DLD1 (cell line): ENCODE measurements around the gene AP1M1.

ENCODE experiments used
- in situ Hi-C: cut with HindIII; loops from 2 replicates; pipeline ENCODE4 v1.10.0; 2017; ENCODE audit warnings: low sequenced_read_pairs

AP1M1 gene

GRCh38 chr19:16228637-16229321, 31.1 kb downstream of the AP1M1 start:
- in situ Hi-C loops, result no loop called here

DNA sequence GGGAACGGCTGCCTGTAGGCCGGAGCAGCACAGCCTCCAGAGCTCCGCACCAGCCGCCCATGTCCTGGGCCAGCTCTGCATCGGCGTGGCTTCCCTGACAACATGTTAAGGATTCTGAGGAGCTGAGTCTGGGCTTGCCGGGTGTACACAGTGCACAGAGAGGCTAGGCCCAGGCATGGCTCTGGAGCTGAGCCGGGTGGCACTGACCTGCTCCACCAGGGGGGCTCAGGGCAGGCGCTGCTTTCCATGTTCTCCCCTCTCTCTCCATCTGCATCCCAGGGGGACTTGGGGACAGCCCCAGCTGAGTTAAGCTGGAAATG, 31.6 kb downstream of the AP1M1 start:
- in situ Hi-C loops, result no loop called here

- in situ Hi-C loops, result no loop called here
Observed at GRCh38 chr19:16232127-16232526, 34.4 kb downstream of the AP1M1 start.

DNA sequence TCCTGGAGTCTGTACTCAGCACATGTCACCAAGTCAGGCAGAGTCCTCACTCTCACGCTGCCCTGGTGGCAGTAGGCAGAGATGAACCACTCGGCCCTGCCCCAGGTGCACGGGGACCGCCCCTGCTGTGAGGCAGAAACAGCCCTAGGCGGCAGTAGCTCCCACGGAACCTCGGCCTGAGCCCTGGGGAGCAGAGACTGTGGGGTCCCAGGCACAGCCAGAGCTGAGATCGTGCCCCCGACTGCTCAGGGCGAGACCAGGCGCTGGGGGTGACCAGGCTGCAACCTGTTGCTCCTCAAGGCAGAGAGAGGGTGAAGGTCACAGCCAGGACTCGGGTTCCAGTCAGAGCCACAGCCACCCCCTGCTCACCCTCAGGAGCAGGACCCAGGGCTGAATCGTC, 34.9 kb downstream of the AP1M1 start:
- in situ Hi-C loops, result no loop called here

- in situ Hi-C loops, result no loop called here
Observed at GRCh38 chr19:16233081-16233776, 35.5 kb downstream of the AP1M1 start.

DNA sequence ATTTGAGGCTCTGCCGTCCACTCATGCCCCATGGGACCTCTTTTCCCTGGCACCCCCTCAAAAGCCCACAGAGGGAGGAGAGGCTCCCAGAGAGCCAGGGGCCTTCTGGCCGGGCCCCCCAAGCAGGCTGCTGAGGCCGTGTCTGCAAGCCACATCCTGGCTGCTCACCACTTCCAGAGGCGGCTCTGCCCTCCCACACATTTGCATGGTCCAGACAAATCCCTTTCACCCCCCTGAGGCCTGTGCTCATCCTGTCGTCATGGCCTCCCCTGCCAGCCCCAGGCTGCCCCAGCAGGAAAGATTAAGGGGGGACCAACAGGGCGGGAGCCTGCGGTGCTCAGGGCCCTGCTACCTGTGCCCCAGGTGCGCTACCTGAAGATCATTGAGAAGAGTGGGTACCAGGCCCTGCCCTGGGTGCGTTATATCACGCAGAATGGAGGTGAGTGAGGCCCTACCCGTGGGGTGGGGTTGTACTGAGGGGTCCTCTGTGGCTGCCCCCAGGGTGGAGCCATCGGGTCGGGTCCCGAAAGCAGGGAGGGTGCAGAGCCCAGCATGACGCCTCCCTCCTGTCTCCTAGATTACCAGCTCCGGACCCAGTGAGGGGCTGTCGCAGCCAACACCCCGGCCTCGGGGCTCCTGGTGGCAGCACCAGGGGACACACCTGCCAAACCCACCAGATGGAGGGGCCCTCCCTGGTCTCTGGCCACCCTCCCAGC, 36.3 kb downstream of the AP1M1 start:
- in situ Hi-C loops, result no loop called here

- in situ Hi-C loops, result no loop called here
Observed at GRCh38 chr19:16234552-16235445, 37.1 kb downstream of the AP1M1 start.

- in situ Hi-C loops, result no loop called here
Observed at GRCh38 chr19:16235811-16236652, 38.3 kb downstream of the AP1M1 start.

DNA sequence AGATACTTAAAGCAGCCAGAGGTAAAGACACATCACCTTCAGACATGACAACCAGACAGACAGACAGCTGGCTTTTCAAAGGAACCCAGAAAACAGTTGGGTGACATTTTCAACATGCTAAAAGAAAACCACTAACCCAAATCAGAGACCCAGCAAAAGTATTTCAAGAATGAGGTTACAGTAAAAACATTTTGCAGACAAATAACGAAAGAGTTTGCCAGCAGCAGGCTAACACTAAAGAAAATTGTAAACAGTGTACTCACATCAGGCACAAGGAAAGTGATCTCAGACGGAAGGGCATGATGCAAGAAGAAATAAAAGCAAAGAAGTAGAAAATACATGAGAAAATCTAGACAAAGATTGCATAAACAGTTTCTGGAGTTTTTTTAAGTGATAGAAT, 46.4 kb downstream of the AP1M1 start:
- in situ Hi-C loops, result no loop called here

DNA sequence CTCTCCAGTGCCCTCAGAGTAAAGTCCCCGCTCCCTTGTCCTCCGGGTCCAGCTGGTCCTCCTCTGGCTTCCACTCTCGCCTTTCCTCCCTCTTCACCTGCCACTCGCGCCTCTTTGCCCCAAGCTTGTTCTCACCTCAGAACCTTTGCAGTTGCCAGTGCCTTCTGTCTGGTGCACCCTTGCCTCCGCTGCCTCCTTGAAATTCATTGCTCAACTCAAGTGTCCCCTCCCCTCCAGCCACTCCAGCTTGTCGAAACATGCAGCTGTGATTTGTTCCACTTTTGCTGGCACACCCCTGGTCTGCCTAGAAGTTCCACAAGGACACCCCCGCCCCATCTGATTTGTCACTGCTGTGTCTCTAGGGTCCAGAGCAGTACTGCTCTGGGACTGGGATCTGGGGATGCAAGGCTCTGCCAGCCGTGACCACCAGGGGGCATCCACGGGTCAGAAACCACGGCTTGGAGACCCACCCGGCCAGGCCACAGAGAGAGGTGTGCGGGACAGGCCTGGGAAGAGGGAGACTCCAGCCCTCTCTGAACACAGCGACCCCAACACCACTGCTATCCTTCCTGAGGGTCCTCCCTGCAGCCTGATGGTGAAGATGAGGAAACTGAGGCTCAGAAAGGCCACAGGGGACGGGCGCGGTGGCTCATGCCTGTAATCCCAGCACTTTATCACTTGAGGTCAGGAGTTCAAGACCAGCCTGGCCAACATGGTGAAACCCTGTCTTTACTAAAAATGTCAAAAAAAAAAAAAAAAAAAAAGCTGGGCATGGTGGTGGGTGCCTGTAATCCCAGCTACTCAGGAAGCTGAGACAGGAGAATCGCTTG, 49.9 kb downstream of the AP1M1 start:
- in situ Hi-C loops, result no loop called here

GRCh38 chr19:16248380-16249023, 50.8 kb downstream of the AP1M1 start:
- in situ Hi-C loops, result no loop called here

DNA sequence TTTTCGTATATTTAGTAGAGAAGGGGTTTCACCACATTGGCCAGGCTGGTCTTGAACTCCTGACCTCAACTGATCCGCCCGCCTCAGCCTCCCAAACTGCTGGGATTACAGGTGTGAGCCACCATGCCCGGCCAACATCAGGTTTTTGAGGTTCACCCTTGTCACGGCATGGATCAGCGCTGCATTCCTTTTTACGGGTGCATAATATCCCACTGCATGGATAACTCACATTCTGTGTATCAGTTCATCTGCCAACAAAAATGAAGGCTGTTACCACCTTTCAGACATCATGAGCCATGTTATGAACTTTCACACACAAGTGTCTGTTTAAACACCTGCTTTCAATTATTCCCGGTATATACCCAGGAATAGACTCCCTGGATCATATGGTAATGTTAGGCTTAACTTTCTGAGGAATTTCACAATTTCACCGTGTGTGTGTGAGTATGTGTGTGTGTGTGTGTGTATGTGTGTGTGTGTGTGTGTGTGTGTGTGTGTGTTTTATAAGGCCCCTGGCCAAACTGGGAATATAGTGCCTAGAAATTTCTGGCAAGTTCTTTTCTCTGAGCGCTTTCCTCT, 52.2 kb downstream of the AP1M1 start:
- in situ Hi-C loops, result no loop called here

- in situ Hi-C loops, result no loop called here
Observed at GRCh38 chr19:16252459-16253205, 54.9 kb downstream of the AP1M1 start.

DNA sequence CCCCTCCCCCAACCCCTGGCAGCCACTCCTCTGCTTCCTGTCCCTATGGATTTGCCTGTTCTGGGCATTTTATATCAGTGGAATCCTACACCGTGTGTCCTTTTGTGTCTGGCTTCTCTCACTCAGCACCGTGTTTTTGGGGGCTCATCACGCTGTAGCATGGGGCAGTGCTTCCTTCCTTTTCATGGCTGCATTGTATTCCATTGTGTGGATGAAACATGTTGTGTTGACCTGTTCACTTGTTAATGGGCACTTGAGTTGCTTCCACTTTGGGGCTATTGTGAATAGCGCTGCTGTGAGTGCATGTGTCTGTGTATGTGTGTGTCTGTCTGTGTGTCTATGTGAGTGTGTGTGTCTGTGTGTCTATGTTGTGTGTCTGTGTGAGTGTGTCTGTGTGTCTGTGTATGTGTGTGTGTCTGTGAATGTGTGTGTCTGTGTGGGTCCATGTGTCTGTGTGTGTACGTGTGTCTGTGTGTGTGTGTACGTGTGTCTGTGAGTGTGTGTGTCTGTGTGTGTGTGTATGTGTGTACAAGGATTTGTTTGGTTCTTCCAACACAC, 57.2 kb downstream of the AP1M1 start:
- in situ Hi-C loops, result no loop called here

GRCh38 chr19:16257509-16258002, 59.8 kb downstream of the AP1M1 start:
- in situ Hi-C loops, result no loop called here

DNA sequence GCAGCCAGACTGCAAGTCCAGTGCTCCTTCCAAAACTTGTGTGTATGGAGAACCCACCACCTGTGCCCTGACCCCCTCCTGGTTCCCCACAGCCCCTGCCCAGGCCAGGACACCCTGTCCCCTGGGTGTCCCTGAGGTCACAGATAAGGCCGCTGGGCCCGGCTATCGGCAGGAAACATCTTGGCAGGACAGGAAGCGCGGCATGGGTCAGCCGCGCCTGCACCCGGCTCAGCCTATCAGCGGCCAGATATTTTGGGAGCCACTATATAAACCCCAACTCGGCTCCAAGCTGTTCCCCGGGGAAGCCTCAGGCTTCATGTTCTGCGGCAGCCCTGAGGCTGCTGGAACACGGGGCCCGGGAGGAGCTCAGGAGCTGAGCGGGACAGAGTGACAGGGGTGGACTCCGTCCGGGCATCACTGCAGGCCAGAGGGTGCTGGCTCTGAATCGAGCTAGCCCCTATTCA, 60.8 kb downstream of the AP1M1 start:
- in situ Hi-C loops, result no loop called here
